GM12878 (cell line): ENCODE measurements around the gene UBL4B. TPM values are rescaled to one million over a fixed set of nuclear protein-coding genes. Genes with fewer than 3 reads are reported as not detected.

Experiments
- ATAC-seq: fragments of 200-7000 bp; cut with Tn5 transposase; 3 replicates; pipeline ENCODE4 v1.9.1; 2020; ENCODE audit warnings: mild to moderate bottlenecking, moderate library complexity
- BruUV-seq: library from RNA; stranded (reverse); fragments of 400-500 nt; replicated peaks from 2 replicates; lab custom pipeline; 2021; lab: Mats Ljungman, UMichigan
- CTCF ChIA-PET: fragments of 300-600 bp; sonication (Branson Sonifier 250); formaldehyde crosslinking; extraction: SDS; loops from one replicate; lab custom pipeline; 2021; ENCODE audit warnings: inconsistent platforms; lab: Yijun Ruan, JAX
- POLR2A ChIA-PET: fragments of 350-600 bp; formaldehyde crosslinking; extraction: SDS; loops from one replicate; lab custom pipeline; 2021; ENCODE audit warnings: inconsistent platforms; lab: Charles Lee
- RAD21 ChIA-PET: fragments of 300-600 bp; sonication (Branson Sonifier 250); formaldehyde crosslinking; loops from one replicate; lab custom pipeline; 2023; ENCODE audit warnings: antibody characterized with exemption; ENCODE audit not compliant: unreplicated experiment; lab: Charles Lee
- SMC1A ChIA-PET: fragments of 300-600 bp; sonication (Branson Sonifier 250); formaldehyde crosslinking; loops from one replicate; lab custom pipeline; 2023; ENCODE audit not compliant: unreplicated experiment, uncharacterized antibody; lab: Charles Lee
- DNase-seq: peaks from one replicate; pipeline ENCODE4 v3.0.0-alpha.2; 2011; ENCODE audit warnings: low read depth, low spot score
- FAIRE-seq: peaks from 3 replicates; lab custom pipeline; 2011; peaks lifted over from hg19 to GRCh38; lab: Jason Lieb, UNC
- H2AFZ ChIP-seq: 2 replicates; pipeline ENCODE4 v1.6.0; 2011; ENCODE audit warnings: low read depth, low read length, control low read depth; ENCODE audit not compliant: control insufficient read depth
- H3K27ac ChIP-seq: 2 replicates; pipeline ENCODE4 v1.5.1; 2011; ENCODE audit warnings: control low read depth; ENCODE audit not compliant: control insufficient read depth, insufficient read depth
- H3K27me3 ChIP-seq, 2 experiments: replicated peaks in 1 of 2; 2 replicates each; pipeline versions ENCODE4 v1.6.0 to v1.6.1; 2011; ENCODE audit warnings: low read length in 1 of 2; ENCODE audit not compliant: control insufficient read depth in 2 of 2, insufficient read depth in 2 of 2
- H3K36me3 ChIP-seq, 2 experiments: 2 replicates each; pipeline ENCODE4 v1.5.1; 2011; ENCODE audit warnings: low read length in 1 of 2; ENCODE audit not compliant: control insufficient read depth in 2 of 2, insufficient read depth in 2 of 2
- H3K4me1 ChIP-seq: 2 replicates; pipeline ENCODE4 v1.6.1; 2011; ENCODE audit warnings: mild to moderate bottlenecking, low read length, moderate library complexity, mixed read lengths; ENCODE audit not compliant: control insufficient read depth, insufficient read depth
- H3K4me2 ChIP-seq: 2 replicates; pipeline ENCODE4 v1.6.0; 2011; ENCODE audit warnings: control low read depth; ENCODE audit not compliant: control insufficient read depth, insufficient read depth
- H3K4me3 ChIP-seq: fragments of 200-600 bp; sonication (generic); 2 replicates; pipeline ENCODE4 v1.5.1; 2016
- H3K79me2 ChIP-seq: 2 replicates; pipeline ENCODE4 v1.6.0; 2011; ENCODE audit warnings: low read length; ENCODE audit not compliant: control insufficient read depth, insufficient read depth
- H3K9ac ChIP-seq: 2 replicates; pipeline ENCODE4 v1.8.0; 2011; ENCODE audit warnings: low read length, control low read depth, mixed read lengths; ENCODE audit not compliant: control insufficient read depth, insufficient read depth
- H3K9me3 ChIP-seq: replicated peaks from 3 replicates; pipeline ENCODE4 v1.5.1; 2011; ENCODE audit warnings: mild to moderate bottlenecking, low read length; ENCODE audit not compliant: control insufficient read depth, insufficient read depth
- H4K20me1 ChIP-seq: 2 replicates; pipeline ENCODE4 v1.6.0; 2011; ENCODE audit not compliant: control insufficient read depth, insufficient read depth
- CBX5 ChIP-seq: sonication (generic); IDR thresholded peaks from 2 replicates; pipeline ENCODE4 v1.6.1; 2016; ENCODE audit warnings: low read depth, moderate library complexity, mild to moderate bottlenecking, inconsistent platforms
- CHD1 ChIP-seq: IDR thresholded peaks from 2 replicates; pipeline ENCODE4 v1.6.1; 2012; ENCODE audit warnings: low read depth, low read length, improper control_type of control experiment
- FOS ChIP-seq: IDR thresholded peaks from 3 replicates; pipeline ENCODE4 v1.6.1; 2011; ENCODE audit warnings: borderline replicate concordance; ENCODE audit not compliant: insufficient read length; ENCODE audit errors: extremely low read depth
- HDAC6 ChIP-seq: fragments of 200-600 bp; sonication (generic); IDR thresholded peaks from one replicate; pipeline ENCODE4 v1.8.0; 2017; ENCODE audit warnings: antibody characterized with exemption; ENCODE audit not compliant: unreplicated experiment
- KDM1A ChIP-seq: fragments of 200-600 bp; sonication (generic); IDR thresholded peaks from 2 replicates; pipeline ENCODE4 v1.6.1; 2016; ENCODE audit warnings: borderline replicate concordance
- LARP7 ChIP-seq: fragments of 450-650 bp; IDR thresholded peaks from 2 replicates; pipeline ENCODE4 v1.6.1; 2017; ENCODE audit warnings: mild to moderate bottlenecking
- MEF2B ChIP-seq: fragments of 450-650 bp; IDR thresholded peaks from 2 replicates; pipeline ENCODE4 v1.6.1; 2018; ENCODE audit warnings: mild to moderate bottlenecking, moderate library complexity; ENCODE audit not compliant: partially characterized antibody, poor library complexity, severe bottlenecking
- PML ChIP-seq: IDR thresholded peaks from 2 replicates; pipeline ENCODE4 v1.6.1; 2012; ENCODE audit warnings: low read length, inconsistent platforms
- RELB ChIP-seq: fragments of 450-650 bp; IDR thresholded peaks from 2 replicates; pipeline ENCODE4 v1.6.1; 2017; ENCODE audit warnings: low read depth, mild to moderate bottlenecking, moderate library complexity
- SRF ChIP-seq, 2 experiments: IDR thresholded peaks; 2 replicates each; pipeline ENCODE4 v1.6.1; 2011; ENCODE audit warnings: low read depth in 2 of 2, low read length in 2 of 2, mild to moderate bottlenecking in 1 of 2, moderate library complexity in 1 of 2
- STAT1 ChIP-seq: fragments of 450-650 bp; conservative IDR thresholded peaks from 2 replicates; pipeline ENCODE4 v1.6.1; 2014; ENCODE audit warnings: antibody characterized with exemption, mild to moderate bottlenecking
- WRNIP1 ChIP-seq: IDR thresholded peaks from 2 replicates; pipeline ENCODE4 v1.6.1; 2011; ENCODE audit warnings: low read depth, low read length, improper control_type of control experiment, borderline replicate concordance
- WGBS: methylation state at CpG from one replicate; pipeline ENCODE4 v1.1.6; 2016; ENCODE audit warnings: low lambda C conversion rate; ENCODE audit not compliant: insufficient replicate concordance, insufficient coverage; ENCODE audit errors: missing lambda C conversion rate; 5-methylcytosine and 5-hydroxymethylcytosine counted together
- in situ Hi-C: fragments of 300-500 bp; cut with MboI; formaldehyde crosslinking; loops from 9 replicates; pipeline ENCODE4 v1.14.3; 2018; ENCODE audit warnings: mixed read lengths
- intact Hi-C: fragments of 100-400 bp; cut with micrococcal nuclease; formaldehyde crosslinking; loops from one replicate; pipeline ENCODE4 v1.14.2; 2022; ENCODE audit not compliant: unreplicated experiment
- polyA plus RNA-seq, 11 experiments: library from polyadenylated mRNA; depleted of rRNA in 4 of 11; unstranded in 6 of 11; stranded (reverse) in 5 of 11; fragments of >200 nt; fragmentation: Nextera tagmentation in 4 of 11; fragmentation: Illumina TruSeq in 1 of 11; extraction: Ambion mirVana in 4 of 11; extraction: Trizol in 1 of 11; gene quantifications; 1 replicate in 1 of 11; 2 replicates in 10 of 11; pipeline versions ENCODE4 v1.2.1 to v1.2.3, GENCODE V29; 2011 to 2016; ENCODE audit warnings: inconsistent platforms in 2 of 11, missing spikeins in 2 of 11, low read depth in 1 of 11
- total RNA-seq, 4 experiments: library from RNA; depleted of rRNA in 3 of 4; stranded (reverse); fragments of >200 nt in 3 of 4; fragmentation: Illumina TruSeq in 1 of 4; extraction: Trizol in 1 of 4; gene quantifications; 2 replicates each; pipeline versions ENCODE4 v1.2.1 to v1.2.3, GENCODE V29; 2013 to 2021
- TF ChIP-seq, protein P1 (sequence below): IDR thresholded peaks from 2 replicates; pipeline ENCODE4 v1.6.1; 2011; ENCODE audit warnings: low read depth, low read length, improper control_type of control experiment, borderline replicate concordance

Gene UBL4B
- total and polyA plus RNA-seq, 10 of the 15 experiments (the other 5 are each of a cell fraction or from before 2014, with no cell fraction given) = 0.06 to 0.15 TPM; not detected in 8

- no peak within 1 kb of the TSS for H3K9ac ChIP-seq
- no peak for ATAC-seq
These were observed 41.5 kb upstream of the UBL4B start, which contains the start of gene ALX3 for GRCh38 chr1:110070671-110071242. ALX3 (minus strand) TSS chr1:110070672; CDS start chr1:110070612, 60 bp downstream.

More at GRCh38 chr1:110070671-110071242, 41.5 kb upstream of the UBL4B start, which contains the start of gene ALX3:
- Histone ChIP-seq H3K9me3 (no peaks in the 10 kb centered on the region), H3K4me2 (no peak within 1 kb of the TSS), H3K79me2 (no peaks in the 10 kb centered on the region), H4K20me1 (peaks cover 3% of the 10 kb centered on the region), H3K4me3 (no peak within 1 kb of the TSS), H3K36me3 (no peaks in the 10 kb centered on the region), H3K27ac (no peak within 1 kb of the TSS), H3K27me3 (peaks cover 28 to 36% of the 10 kb centered on the region in 2 experiments), H3K4me1 (no peaks in the 10 kb centered on the region), H2AFZ (no peak within 1 kb of the TSS)
- no peak for FAIRE-seq
- in situ Hi-C loops (no loop called here), intact Hi-C loops (no loop called here)
- DNase-seq = no peak
- RAD21 ChIA-PET = no interaction called here
- TF ChIP-seq LARP7 (no peak), STAT1 (no peak), RELB (no peak), CBX5 (no peak), CHD1 (no peak), KDM1A (no peak), MEF2B (no peak), PML (no peak), SRF (IDR thresholded peaks at IDR 0.05; ENCODE audit: low read depth in 2 of 2, low read length in 2 of 2) (no peak), WRNIP1 (no peak), FOS (no peak), HDAC6 (no peak)
- TF ChIP-seq, protein P1, sequence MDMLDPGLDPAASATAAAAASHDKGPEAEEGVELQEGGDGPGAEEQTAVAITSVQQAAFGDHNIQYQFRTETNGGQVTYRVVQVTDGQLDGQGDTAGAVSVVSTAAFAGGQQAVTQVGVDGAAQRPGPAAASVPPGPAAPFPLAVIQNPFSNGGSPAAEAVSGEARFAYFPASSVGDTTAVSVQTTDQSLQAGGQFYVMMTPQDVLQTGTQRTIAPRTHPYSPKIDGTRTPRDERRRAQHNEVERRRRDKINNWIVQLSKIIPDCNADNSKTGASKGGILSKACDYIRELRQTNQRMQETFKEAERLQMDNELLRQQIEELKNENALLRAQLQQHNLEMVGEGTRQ = no peak
- no TSS peak for BruUV-seq
- CTCF ChIA-PET = interaction anchor here (0.9 to 1.4 kb wide), 3 partner anchors 8 to 33 kb away, joined by 3 to 8 read pairs (median 3); no protein-coding TSS in a partner anchor
- WGBS = 36% methylated on average over 4 of the region's 27 CpGs
- POLR2A ChIA-PET = interaction anchor here (0.7 kb wide), 1 partner anchor 11 kb away, joined by 3 read pairs; no protein-coding TSS in a partner anchor
- SMC1A ChIA-PET = no interaction called here
